Glutamatergic neuron (in vitro differentiated cells): ENCODE results near the gene STAG2. TPM values are rescaled to one million over a fixed set of nuclear protein-coding genes. Genes with fewer than 3 reads are reported as not detected.

Source experiments
- DNase-seq: peaks from one replicate; pipeline ENCODE4 v3.0.0; 2022
- H3K27ac Mint-ChIP-seq: one replicate; pipeline ENCODE4 v1.8.0; 2020; ENCODE audit warnings: mild to moderate bottlenecking, mixed read lengths, inconsistent platforms; ENCODE audit not compliant: unreplicated experiment
- H3K27me3 Mint-ChIP-seq: one replicate; pipeline ENCODE4 v1.8.0; 2020; ENCODE audit warnings: mild to moderate bottlenecking, moderate library complexity, mixed read lengths, inconsistent platforms; ENCODE audit not compliant: unreplicated experiment
- H3K36me3 Mint-ChIP-seq: one replicate; pipeline ENCODE4 v1.8.0; 2020; ENCODE audit warnings: mild to moderate bottlenecking, mixed read lengths, inconsistent platforms; ENCODE audit not compliant: unreplicated experiment
- H3K4me1 Mint-ChIP-seq: one replicate; pipeline ENCODE4 v1.8.0; 2020; ENCODE audit warnings: mild to moderate bottlenecking, low read depth, mixed read lengths, inconsistent platforms; ENCODE audit not compliant: unreplicated experiment
- H3K4me3 Mint-ChIP-seq: one replicate; pipeline ENCODE4 v1.8.0; 2020; ENCODE audit warnings: mild to moderate bottlenecking, mixed read lengths, inconsistent platforms; ENCODE audit not compliant: unreplicated experiment
- H3K9me3 Mint-ChIP-seq: one replicate; pipeline ENCODE4 v1.8.0; 2020; ENCODE audit warnings: mild to moderate bottlenecking, moderate library complexity, mixed read lengths, inconsistent platforms; ENCODE audit not compliant: unreplicated experiment
- CTCF ChIP-seq: fragments of 200-600 bp; sonication (generic); IDR thresholded peaks from one replicate; pipeline ENCODE4 v1.5.0; 2021; ENCODE audit not compliant: partially characterized antibody, unreplicated experiment
- long read RNA-seq: library from polyadenylated mRNA; unstranded; transcript quantifications from one replicate; pipeline ENCODE4 v2.0.0, GENCODE V29; 2020; ENCODE audit not compliant: unreplicated experiment
- total RNA-seq: library from RNA; stranded (reverse); fragmentation: NEBNext Ultra II Directional; extraction: Animal tissue kit (Norgen Biotek cat#: 25700); gene quantifications from one replicate; pipeline ENCODE4 v1.2.1, GENCODE V29; 2021; ENCODE audit not compliant: unreplicated experiment

Gene STAG2
- total RNA-seq: 49.0 TPM
- long read RNA-seq, partial matches to known transcripts: 1 of 7 reads
- long read RNA-seq, other reads (novel, unspliced or antisense): 6 of 7 reads

- H3K9me3 Mint-ChIP-seq: peaks cover 6% of the 10 kb centered on the region
- peak within 1 kb of the TSS; percentile 97 for H3K27ac Mint-ChIP-seq
- peaks cover 9% of the 10 kb centered on the region for H3K4me1 Mint-ChIP-seq
- peaks cover 8% of the 10 kb centered on the region for H3K27me3 Mint-ChIP-seq
- no peaks in the 10 kb centered on the region for H3K36me3 Mint-ChIP-seq
- H3K4me3 Mint-ChIP-seq: peak within 1 kb of the TSS; percentile 95
- peak; percentile 69 for DNase-seq
- no peak for TF ChIP-seq CTCF
These were observed at the start of gene STAG2 for GRCh38 chrX:123961268-123962005. Gene STAG2 (plus strand): TSS chrX:123961706. CDS start chrX:124022628, 60,922 bp downstream.

GRCh38 chrX:123917069-123917468 lies 44.4 kb upstream of the STAG2 start:
- no peaks in the 10 kb centered on the region for H3K36me3 Mint-ChIP-seq
- no peaks in the 10 kb centered on the region for H3K27me3 Mint-ChIP-seq
- H3K4me1 Mint-ChIP-seq: no peaks in the 10 kb centered on the region
- no peak overlapping the region for H3K27ac Mint-ChIP-seq
- H3K4me3 Mint-ChIP-seq: no peak overlapping the region
- no peak for DNase-seq
- H3K9me3 Mint-ChIP-seq: no peaks in the 10 kb centered on the region
- TF ChIP-seq CTCF: no peak

- H3K27me3 Mint-ChIP-seq: no peaks in the 10 kb centered on the region
- H3K9me3 Mint-ChIP-seq: no peaks in the 10 kb centered on the region
- DNase-seq: no peak
- TF ChIP-seq CTCF: no peak
- H3K4me1 Mint-ChIP-seq: no peaks in the 10 kb centered on the region
- no peak overlapping the region for H3K4me3 Mint-ChIP-seq
- no peaks in the 10 kb centered on the region for H3K36me3 Mint-ChIP-seq
- no peak overlapping the region for H3K27ac Mint-ChIP-seq
These were observed 43.3 kb upstream of the STAG2 start for GRCh38 chrX:123918106-123918721.

- Mint-ChIP-seq H3K27me3 (no peaks in the 10 kb centered on the region), H3K4me3 (no peak overlapping the region)
These were observed 41.3 kb upstream of the STAG2 start for GRCh38 chrX:123920105-123920785.

More at GRCh38 chrX:123920105-123920785, 41.3 kb upstream of the STAG2 start:
- DNase-seq: no peak
- TF ChIP-seq CTCF: no peak
- H3K9me3 Mint-ChIP-seq: peaks cover 4% of the 10 kb centered on the region
- no peaks in the 10 kb centered on the region for H3K36me3 Mint-ChIP-seq
- H3K27ac Mint-ChIP-seq: no peak overlapping the region
- no peaks in the 10 kb centered on the region for H3K4me1 Mint-ChIP-seq
